MM.1S (cell line): Measurements from ENCODE around the gene BMF.

Experiments used
- DNase-seq: peaks from one replicate; pipeline ENCODE4 v3.0.0-alpha.2; 2015
- H2AFZ ChIP-seq: fragments of 300-600 bp; sonication (generic); 2 replicates; pipeline ENCODE4 v1.6.0; 2016; ENCODE audit warnings: antibody characterized with exemption, low read length
- H3F3A ChIP-seq: fragments of 300-600 bp; sonication (generic); 2 replicates; pipeline ENCODE4 v1.6.1; 2016; ENCODE audit warnings: mild to moderate bottlenecking, antibody characterized with exemption, low read length, moderate library complexity, mixed read lengths; ENCODE audit not compliant: insufficient read depth
- H3K27ac ChIP-seq: fragments of 300-600 bp; sonication (generic); 2 replicates; pipeline ENCODE4 v1.5.1; 2016; ENCODE audit warnings: mild to moderate bottlenecking, low read length
- H3K27me3 ChIP-seq: fragments of 300-600 bp; sonication (generic); replicated peaks from 2 replicates; pipeline ENCODE4 v1.6.0; 2016; ENCODE audit warnings: low read length; ENCODE audit not compliant: insufficient read depth
- H3K36me3 ChIP-seq: fragments of 300-600 bp; sonication (generic); replicated peaks from 2 replicates; pipeline ENCODE4 v1.6.1; 2016; ENCODE audit warnings: mild to moderate bottlenecking, low read length, mixed read lengths; ENCODE audit not compliant: insufficient read depth
- H3K4me1 ChIP-seq: fragments of 300-600 bp; sonication (generic); 2 replicates; pipeline ENCODE4 v1.6.1; 2016; ENCODE audit warnings: low read length, mixed read lengths
- H3K4me2 ChIP-seq: fragments of 300-600 bp; sonication (generic); 2 replicates; pipeline ENCODE4 v1.6.0; 2016; ENCODE audit warnings: low read depth, low read length
- H3K4me3 ChIP-seq: fragments of 300-600 bp; sonication (generic); 2 replicates; pipeline ENCODE4 v1.5.1; 2016; ENCODE audit warnings: low read length, mixed read lengths
- H3K79me2 ChIP-seq: fragments of 300-600 bp; sonication (generic); 2 replicates; pipeline ENCODE4 v1.6.1; 2016; ENCODE audit warnings: mixed run types, low read length, mixed read lengths
- H3K9ac ChIP-seq: fragments of 300-600 bp; sonication (generic); 2 replicates; pipeline ENCODE4 v1.6.1; 2016; ENCODE audit warnings: low read length, mixed read lengths
- H3K9me2 ChIP-seq: fragments of 300-600 bp; sonication (generic); replicated peaks from 2 replicates; pipeline ENCODE4 v1.6.1; 2016; ENCODE audit warnings: mild to moderate bottlenecking, low read length, mixed read lengths; ENCODE audit not compliant: insufficient read depth
- H3K9me3 ChIP-seq: fragments of 300-600 bp; sonication (generic); replicated peaks from 2 replicates; pipeline ENCODE4 v1.6.1; 2016; ENCODE audit warnings: mild to moderate bottlenecking, low read length, mixed read lengths; ENCODE audit not compliant: insufficient read depth
- H4K20me1 ChIP-seq: fragments of 300-600 bp; sonication (generic); 2 replicates; pipeline ENCODE4 v1.6.1; 2016; ENCODE audit warnings: mild to moderate bottlenecking, low read length, moderate library complexity, mixed read lengths; ENCODE audit not compliant: insufficient read depth
- CTCF ChIP-seq: fragments of 300-600 bp; sonication (generic); IDR thresholded peaks from 2 replicates; pipeline ENCODE4 v1.5.1; 2016; ENCODE audit warnings: antibody characterized with exemption, low read length, mixed read lengths
- EZH2 ChIP-seq: fragments of 300-600 bp; sonication (generic); optimal IDR thresholded peaks from 2 replicates; pipeline ENCODE3; 2017; ENCODE audit warnings: low read depth, mild to moderate bottlenecking, antibody characterized with exemption, low read length, mixed read lengths
- EZH2phosphoT487 ChIP-seq: fragments of 300-600 bp; sonication (generic); IDR thresholded peaks from 2 replicates; pipeline ENCODE4 v1.6.1; 2018; ENCODE audit warnings: antibody characterized with exemption, low read length

Gene BMF

GRCh38 chr15:40053079-40053830, 55.4 kb downstream of the BMF start:
- Histone ChIP-seq H3K9me2 (no peaks in the 10 kb centered on the region), H3K79me2 (no peaks in the 10 kb centered on the region), H3K4me1 (peaks cover 53% of the 10 kb centered on the region), H3K27me3 (no peaks in the 10 kb centered on the region), H3K9ac (no peak overlapping the region), H3F3A (peaks cover 26% of the 10 kb centered on the region), H4K20me1 (no peaks in the 10 kb centered on the region), H2AFZ (no peak overlapping the region), H3K9me3 (no peaks in the 10 kb centered on the region), H3K4me2 (peak overlapping the region; percentile 61; the same call in 1 of the 2 replicates), H3K4me3 (no peak overlapping the region), H3K36me3 (no peaks in the 10 kb centered on the region), H3K27ac (peak overlapping the region; percentile 92; the same call in 1 of the 2 replicates)
- DNase-seq: no peak
- TF ChIP-seq EZH2 (no peak), CTCF (no peak), EZH2phosphoT487 (no peak)

DNA sequence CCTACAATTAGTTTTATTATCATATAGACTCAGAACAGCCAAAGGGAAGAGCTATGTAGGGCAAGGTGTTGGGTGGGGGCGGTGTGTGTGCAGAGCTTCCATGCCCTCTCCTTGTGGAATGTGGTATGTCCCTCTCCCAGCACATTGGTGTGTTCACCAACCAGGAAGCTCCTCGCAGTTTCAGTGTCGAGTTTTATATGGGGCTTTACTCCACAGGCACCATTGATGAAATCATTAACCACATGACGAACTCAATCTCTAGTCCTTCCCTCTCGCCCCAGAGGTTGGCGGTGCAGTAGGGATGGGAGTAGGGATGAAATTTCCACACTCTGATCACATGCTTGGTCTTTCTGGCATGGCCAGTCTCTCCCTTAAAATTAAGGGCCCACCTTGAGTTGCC, 56.1 kb downstream of the BMF start:
- Histone ChIP-seq H3K9me2 (no peaks in the 10 kb centered on the region), H3K36me3 (no peaks in the 10 kb centered on the region), H3K4me2 (no peak overlapping the region), H3K27ac (no peak overlapping the region), H2AFZ (no peak overlapping the region), H3K4me1 (peaks cover 54% of the 10 kb centered on the region), H3K79me2 (no peaks in the 10 kb centered on the region), H3K9ac (no peak overlapping the region), H3K4me3 (no peak overlapping the region), H3K9me3 (no peaks in the 10 kb centered on the region), H3K27me3 (no peaks in the 10 kb centered on the region), H4K20me1 (no peaks in the 10 kb centered on the region), H3F3A (peaks cover 23% of the 10 kb centered on the region)
- DNase-seq: no peak
- TF ChIP-seq EZH2phosphoT487 (no peak), CTCF (no peak), EZH2 (no peak)

DNA sequence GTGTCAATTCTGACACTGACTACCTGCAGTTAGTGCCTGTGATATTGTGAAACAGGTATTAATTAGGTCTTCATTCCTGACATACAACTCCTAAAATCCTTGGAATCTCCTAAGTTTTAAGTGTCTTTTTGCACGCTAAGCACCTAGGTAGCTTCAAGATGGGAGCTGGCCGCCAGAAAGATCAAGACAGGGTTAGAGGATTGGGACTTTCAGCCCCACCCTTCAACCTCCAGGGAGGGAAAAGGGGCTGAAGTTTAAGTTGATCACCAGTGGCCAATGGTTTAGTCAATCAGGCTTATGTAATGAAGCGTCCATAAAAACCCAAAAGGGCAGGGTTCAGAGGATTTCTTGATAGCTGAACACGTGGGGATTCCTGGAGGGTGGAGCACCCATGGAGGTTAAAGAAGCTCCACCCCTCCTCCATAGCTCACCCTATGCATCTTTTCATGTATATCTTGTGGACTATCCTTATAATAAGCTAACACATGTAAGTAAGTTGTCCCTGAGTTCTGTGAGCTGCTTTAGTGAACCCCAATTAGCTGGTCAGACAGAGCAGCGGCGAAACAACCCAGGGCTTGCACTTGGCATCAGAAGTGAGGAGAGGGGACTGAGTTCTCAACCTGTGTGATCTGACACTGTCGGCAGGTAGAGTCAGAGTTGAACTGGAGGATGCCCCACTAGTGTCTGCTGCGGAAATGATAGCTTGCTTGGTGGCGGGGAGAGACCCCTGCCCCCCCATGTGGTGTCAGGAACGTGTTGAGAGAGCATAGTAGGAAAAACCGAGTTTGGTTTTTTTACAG, 56.9 kb downstream of the BMF start:
- Histone ChIP-seq H3K4me2 (no peak overlapping the region), H3F3A (peaks cover 23% of the 10 kb centered on the region), H3K9ac (no peak overlapping the region), H3K4me3 (no peak overlapping the region), H3K4me1 (peaks cover 58% of the 10 kb centered on the region), H3K27me3 (no peaks in the 10 kb centered on the region), H3K27ac (no peak overlapping the region), H3K9me3 (no peaks in the 10 kb centered on the region), H3K36me3 (no peaks in the 10 kb centered on the region), H4K20me1 (no peaks in the 10 kb centered on the region), H3K9me2 (no peaks in the 10 kb centered on the region), H2AFZ (no peak overlapping the region), H3K79me2 (no peaks in the 10 kb centered on the region)
- TF ChIP-seq CTCF: no peak
- no peak for TF ChIP-seq EZH2
- no peak for TF ChIP-seq EZH2phosphoT487
- no peak for DNase-seq
